IMR-90 (cell line): ENCODE measurements around the gene APOE. TPM values are rescaled to one million over a fixed set of nuclear protein-coding genes. Genes with fewer than 3 reads are reported as not detected.

Source experiments
- ATAC-seq: fragments of 200-7000 bp; cut with Tn5 transposase; 2 replicates; pipeline ENCODE4 v1.9.1; 2020; ENCODE audit warnings: low read depth, mild to moderate bottlenecking, moderate library complexity
- BruUV-seq: library from RNA; stranded (reverse); fragments of 400-500 nt; replicated peaks from 2 replicates; lab custom pipeline; 2021; lab: Mats Ljungman, UMichigan
- CTCF ChIA-PET: fragments of 300-600 bp; formaldehyde crosslinking; extraction: SDS; loops from one replicate; lab custom pipeline; 2021; ENCODE audit warnings: antibody characterized with exemption; lab: Yijun Ruan, JAX
- POLR2A ChIA-PET: fragments of 300-600 bp; sonication (Branson Sonifier 250); formaldehyde crosslinking; loops from one replicate; lab custom pipeline; 2022; ENCODE audit warnings: antibody characterized with exemption; ENCODE audit not compliant: unreplicated experiment; lab: Charles Lee
- DNase-seq: peaks from one replicate; pipeline ENCODE4 v3.0.0; 2013
- H2AFZ ChIP-seq: replicated peaks from 2 replicates; pipeline ENCODE3; 2013; ENCODE audit warnings: low read length, mild to moderate bottlenecking; ENCODE audit not compliant: poor library complexity
- H2AK5ac ChIP-seq: 2 replicates; pipeline ENCODE4 v1.6.1; 2013; ENCODE audit warnings: low read depth, low read length, inconsistent platforms
- H2AK9ac ChIP-seq: replicated peaks from 2 replicates; pipeline ENCODE3; 2013; ENCODE audit warnings: mild to moderate bottlenecking, low read depth, low read length, moderate library complexity; ENCODE audit not compliant: poor library complexity
- H2BK120ac ChIP-seq: 2 replicates; pipeline ENCODE4 v1.6.1; 2013; ENCODE audit warnings: low read depth, low read length, inconsistent platforms
- H2BK15ac ChIP-seq: 3 replicates; pipeline ENCODE4 v1.6.1; 2013; ENCODE audit warnings: low read depth, low read length, inconsistent platforms
- H2BK20ac ChIP-seq: 2 replicates; pipeline ENCODE4 v1.6.1; 2013; ENCODE audit warnings: low read depth, mild to moderate bottlenecking, inconsistent platforms, low read length, moderate library complexity
- H2BK5ac ChIP-seq: 2 replicates; pipeline ENCODE4 v1.6.1; 2013; ENCODE audit warnings: mild to moderate bottlenecking, low read depth, low read length, inconsistent platforms; ENCODE audit not compliant: poor library complexity, severe bottlenecking
- H3K14ac ChIP-seq: replicated peaks from 2 replicates; pipeline ENCODE4 v1.6.1; 2013; ENCODE audit warnings: low read depth, low read length, inconsistent platforms
- H3K18ac ChIP-seq: 2 replicates; pipeline ENCODE4 v1.6.1; 2013; ENCODE audit warnings: low read depth, low read length, control low read depth
- H3K23ac ChIP-seq: 2 replicates; pipeline ENCODE4 v1.6.1; 2013; ENCODE audit warnings: low read depth, low read length, inconsistent platforms
- H3K27ac ChIP-seq: 2 replicates; pipeline ENCODE4 v1.5.1; 2013; ENCODE audit warnings: mild to moderate bottlenecking, control low read depth, low read length; ENCODE audit not compliant: insufficient read depth
- H3K27me3 ChIP-seq: 2 replicates; pipeline ENCODE4 v1.6.1; 2013; ENCODE audit warnings: low read length; ENCODE audit not compliant: control insufficient read depth, insufficient read depth
- H3K36me3 ChIP-seq: 2 replicates; pipeline ENCODE4 v1.6.1; 2013; ENCODE audit warnings: low read length, mixed read lengths; ENCODE audit not compliant: control insufficient read depth, insufficient read depth
- H3K4ac ChIP-seq: 2 replicates; pipeline ENCODE4 v1.6.1; 2013; ENCODE audit warnings: low read depth, low read length, inconsistent platforms
- H3K4me1 ChIP-seq: 2 replicates; pipeline ENCODE4 v1.6.1; 2013; ENCODE audit warnings: low read length, mixed read lengths; ENCODE audit not compliant: control insufficient read depth, insufficient read depth
- H3K4me2 ChIP-seq: 2 replicates; pipeline ENCODE4 v1.6.1; 2013; ENCODE audit warnings: low read depth, mild to moderate bottlenecking, control low read depth, low read length, moderate library complexity
- H3K4me3 ChIP-seq: 2 replicates; pipeline ENCODE4 v1.5.1; 2013; ENCODE audit warnings: low read depth, mild to moderate bottlenecking, control low read depth, low read length, moderate library complexity; ENCODE audit not compliant: insufficient read depth
- H3K56ac ChIP-seq: 2 replicates; pipeline ENCODE4 v1.6.1; 2013; ENCODE audit warnings: low read length, inconsistent platforms; ENCODE audit not compliant: insufficient read depth; ENCODE audit errors: extremely low read depth
- H3K79me1 ChIP-seq, 2 experiments: 2 replicates each; pipeline ENCODE4 v1.6.1; 2013; ENCODE audit warnings: low read length in 2 of 2, inconsistent platforms in 1 of 2, low read depth in 1 of 2
- H3K9ac ChIP-seq: 2 replicates; pipeline ENCODE4 v1.6.1; 2013; ENCODE audit warnings: low read depth, low read length, control low read depth
- H3K9me1 ChIP-seq: 2 replicates; pipeline ENCODE4 v1.6.1; 2013; ENCODE audit warnings: low read length, inconsistent platforms; ENCODE audit not compliant: insufficient read depth
- H3K9me3 ChIP-seq: 2 replicates; pipeline ENCODE4 v1.6.1; 2013; ENCODE audit warnings: low read length; ENCODE audit not compliant: control insufficient read depth, insufficient read depth
- H4K20me1 ChIP-seq: 2 replicates; pipeline ENCODE4 v1.6.1; 2013; ENCODE audit warnings: low read length, inconsistent platforms; ENCODE audit not compliant: insufficient read depth
- H4K5ac ChIP-seq: 2 replicates; pipeline ENCODE4 v1.6.1; 2013; ENCODE audit warnings: mild to moderate bottlenecking, low read depth, low read length, control low read depth
- H4K8ac ChIP-seq, 2 experiments: 2 replicates each; pipeline ENCODE4 v1.6.1; 2013; ENCODE audit warnings: low read depth in 2 of 2, low read length in 2 of 2, control low read depth in 1 of 2, inconsistent platforms in 1 of 2
- H4K91ac ChIP-seq: 2 replicates; pipeline ENCODE4 v1.6.1; 2013; ENCODE audit warnings: low read depth, low read length, inconsistent platforms; ENCODE audit not compliant: insufficient read depth
- BHLHE40 ChIP-seq: fragments of 150-350 bp; IDR thresholded peaks from 2 replicates; pipeline ENCODE4 v1.6.1; 2016; ENCODE audit warnings: mild to moderate bottlenecking, low read depth, low read length
- CEBPB ChIP-seq: IDR thresholded peaks from 2 replicates; pipeline ENCODE4 v1.6.1; 2012; ENCODE audit warnings: low read depth, low read length, improper control_type of control experiment
- CHD1 ChIP-seq: IDR thresholded peaks from 2 replicates; pipeline ENCODE4 v1.6.1; 2012; ENCODE audit warnings: low read depth, low read length, improper control_type of control experiment
- FOS ChIP-seq: fragments of 150-350 bp; IDR thresholded peaks from 2 replicates; pipeline ENCODE4 v1.6.1; 2016; ENCODE audit warnings: low read depth, low read length
- MAFK ChIP-seq: IDR thresholded peaks from 2 replicates; pipeline ENCODE4 v1.6.1; 2012; ENCODE audit warnings: low read depth, low read length, improper control_type of control experiment
- MAZ ChIP-seq: IDR thresholded peaks from 2 replicates; pipeline ENCODE4 v1.6.1; 2012; ENCODE audit warnings: low read depth, mild to moderate bottlenecking, low read length, improper control_type of control experiment, moderate library complexity, borderline replicate concordance
- NFE2L2 ChIP-seq: fragments of 150-350 bp; IDR thresholded peaks from 2 replicates; pipeline ENCODE4 v1.6.1; 2016; ENCODE audit warnings: low read depth, mild to moderate bottlenecking, low read length
- POLR2A ChIP-seq: IDR thresholded peaks from 2 replicates; pipeline ENCODE4 v1.6.1; 2012; ENCODE audit warnings: mild to moderate bottlenecking, low read depth, low read length
- RCOR1 ChIP-seq: IDR thresholded peaks from 2 replicates; pipeline ENCODE4 v1.6.1; 2012; ENCODE audit warnings: mild to moderate bottlenecking, low read length, improper control_type of control experiment; ENCODE audit not compliant: insufficient replicate concordance
- RFX5 ChIP-seq: IDR thresholded peaks from 2 replicates; pipeline ENCODE4 v1.8.0; 2012; ENCODE audit warnings: low read depth, mild to moderate bottlenecking, low read length, moderate library complexity
- SMC3 ChIP-seq: fragments of 150-350 bp; IDR thresholded peaks from 2 replicates; pipeline ENCODE4 v1.6.1; 2016; ENCODE audit warnings: low read depth, mild to moderate bottlenecking, antibody characterized with exemption, low read length, moderate library complexity
- WGBS, 2 experiments: methylation state at CpG; one replicate each; pipeline versions ENCODE4 v1.1.5 to v1.1.7; 2013; ENCODE audit warnings: missing lambda C conversion rate in 2 of 2; ENCODE audit not compliant: insufficient read length in 1 of 2; ENCODE audit errors: extremely low coverage in 2 of 2; 5-methylcytosine and 5-hydroxymethylcytosine counted together
- dilution Hi-C: fragments of 300-500 bp; cut with HindIII; formaldehyde crosslinking; loops from one replicate; pipeline ENCODE4 v1.14.3; 2018; ENCODE audit warnings: low sequenced_read_pairs; ENCODE audit not compliant: unreplicated experiment
- in situ Hi-C: fragments of 300-500 bp; cut with MboI; formaldehyde crosslinking; loops from 3 replicates; pipeline ENCODE4 v1.14.3; 2019; ENCODE audit warnings: low sequenced_read_pairs, inconsistent platforms, mixed read lengths
- intact Hi-C: fragments of 100-400 bp; cut with micrococcal nuclease; formaldehyde crosslinking; loops from 2 replicates; pipeline ENCODE4 v1.10.0; 2022
- polyA plus RNA-seq, 3 experiments: library from polyadenylated mRNA; depleted of rRNA; stranded (reverse); fragments of >200 nt; gene quantifications; 2 replicates each; pipeline ENCODE4 v1.2.3, GENCODE V29; 2012; ENCODE audit warnings: low replicate concordance in 1 of 3
- total RNA-seq: library from RNA; depleted of rRNA; stranded (reverse); fragments of >200 nt; gene quantifications from 2 replicates; pipeline ENCODE4 v1.2.3, GENCODE V29; 2012
- TF ChIP-seq, protein P1 (sequence below): fragments of 150-350 bp; IDR thresholded peaks from 2 replicates; pipeline ENCODE4 v1.6.1; 2016; ENCODE audit warnings: low read depth, mild to moderate bottlenecking, low read length, moderate library complexity, borderline replicate concordance
- TF ChIP-seq, protein P2 (sequence below): conservative IDR thresholded peaks from 2 replicates; pipeline ENCODE4 v1.5.1; 2012; ENCODE audit warnings: mild to moderate bottlenecking, low read depth, low read length, improper control_type of control experiment

Gene APOE
- total and polyA plus RNA-seq, 2 of the 4 experiments (the other 2 are of a cell fraction), result 0.18 to 2.0 TPM

DNA sequence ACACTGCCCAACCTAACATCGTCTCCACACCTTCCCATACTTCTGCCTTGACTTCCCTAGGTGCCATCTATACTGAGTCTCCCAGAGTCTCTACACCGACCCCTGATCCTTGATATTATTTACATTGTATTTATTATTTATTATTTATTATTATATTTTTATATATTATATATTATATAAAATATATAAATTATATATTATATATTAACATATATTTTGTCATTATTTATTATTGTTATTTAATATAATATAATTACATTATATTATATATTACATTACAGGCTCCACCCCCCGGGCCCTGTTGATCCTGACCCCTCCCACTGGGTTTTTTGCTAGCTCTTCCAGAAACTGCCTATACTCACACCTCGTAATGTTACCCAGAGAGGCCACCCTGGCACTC lies 32.9 kb upstream of the APOE start:
- no peak overlapping the region for H2BK120ac ChIP-seq
- intact Hi-C loops (no loop called here), dilution Hi-C loops (no loop called here), in situ Hi-C loops (no loop called here)
- no peaks in the 10 kb centered on the region for H3K27me3 ChIP-seq
- no peak overlapping the region for H3K18ac ChIP-seq
- no peak overlapping the region for H3K14ac ChIP-seq
- no peak overlapping the region for H2AK5ac ChIP-seq
- no peak overlapping the region for H4K8ac ChIP-seq
- ATAC-seq (no peak), DNase-seq (no peak)
- H3K4me3 ChIP-seq, result no peak overlapping the region
- H2BK15ac ChIP-seq, result no peak overlapping the region
- ChIA-PET CTCF (no interaction called here), POLR2A (no interaction called here)
- BruUV-seq, result no TSS peak
- no peak overlapping the region for H2AFZ ChIP-seq
- H2AK9ac ChIP-seq, result no peak overlapping the region
- H4K20me1 ChIP-seq, result peaks cover 32% of the 10 kb centered on the region
- H3K27ac ChIP-seq, result no peak overlapping the region
- peaks cover 8% of the 10 kb centered on the region; the same call in 1 of the 2 replicates for H3K9me1 ChIP-seq
- H3K4me1 ChIP-seq, result peaks cover 2% of the 10 kb centered on the region; the same call in 1 of the 2 replicates
- no peak overlapping the region for H3K56ac ChIP-seq
- H3K9me3 ChIP-seq, result no peaks in the 10 kb centered on the region
- H3K4me2 ChIP-seq, result no peak overlapping the region
- no peak overlapping the region for H4K5ac ChIP-seq
- no peak overlapping the region for H2BK20ac ChIP-seq
- no peak overlapping the region for H2BK5ac ChIP-seq
- no peak overlapping the region for H4K91ac ChIP-seq
- H3K79me1 ChIP-seq, result peaks cover 30 to 84% of the 10 kb centered on the region in 2 experiments
- H3K36me3 ChIP-seq, result peaks cover 76% of the 10 kb centered on the region
- H3K4ac ChIP-seq, result no peak overlapping the region
- no peak overlapping the region for H3K23ac ChIP-seq
- 14% methylated on average over 1 of the region's 4 CpGs; no CpG with 5 or more reads in 1 of the 2 experiments for WGBS, 2 experiments
- no peak for TF ChIP-seq BHLHE40
- no peak for TF ChIP-seq RCOR1
- no peak for TF ChIP-seq FOS
- TF ChIP-seq, protein P1, sequence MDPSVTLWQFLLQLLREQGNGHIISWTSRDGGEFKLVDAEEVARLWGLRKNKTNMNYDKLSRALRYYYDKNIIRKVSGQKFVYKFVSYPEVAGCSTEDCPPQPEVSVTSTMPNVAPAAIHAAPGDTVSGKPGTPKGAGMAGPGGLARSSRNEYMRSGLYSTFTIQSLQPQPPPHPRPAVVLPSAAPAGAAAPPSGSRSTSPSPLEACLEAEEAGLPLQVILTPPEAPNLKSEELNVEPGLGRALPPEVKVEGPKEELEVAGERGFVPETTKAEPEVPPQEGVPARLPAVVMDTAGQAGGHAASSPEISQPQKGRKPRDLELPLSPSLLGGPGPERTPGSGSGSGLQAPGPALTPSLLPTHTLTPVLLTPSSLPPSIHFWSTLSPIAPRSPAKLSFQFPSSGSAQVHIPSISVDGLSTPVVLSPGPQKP, result no peak
- no peak for TF ChIP-seq SMC3
- TF ChIP-seq CEBPB, result no peak
- TF ChIP-seq, protein P2, sequence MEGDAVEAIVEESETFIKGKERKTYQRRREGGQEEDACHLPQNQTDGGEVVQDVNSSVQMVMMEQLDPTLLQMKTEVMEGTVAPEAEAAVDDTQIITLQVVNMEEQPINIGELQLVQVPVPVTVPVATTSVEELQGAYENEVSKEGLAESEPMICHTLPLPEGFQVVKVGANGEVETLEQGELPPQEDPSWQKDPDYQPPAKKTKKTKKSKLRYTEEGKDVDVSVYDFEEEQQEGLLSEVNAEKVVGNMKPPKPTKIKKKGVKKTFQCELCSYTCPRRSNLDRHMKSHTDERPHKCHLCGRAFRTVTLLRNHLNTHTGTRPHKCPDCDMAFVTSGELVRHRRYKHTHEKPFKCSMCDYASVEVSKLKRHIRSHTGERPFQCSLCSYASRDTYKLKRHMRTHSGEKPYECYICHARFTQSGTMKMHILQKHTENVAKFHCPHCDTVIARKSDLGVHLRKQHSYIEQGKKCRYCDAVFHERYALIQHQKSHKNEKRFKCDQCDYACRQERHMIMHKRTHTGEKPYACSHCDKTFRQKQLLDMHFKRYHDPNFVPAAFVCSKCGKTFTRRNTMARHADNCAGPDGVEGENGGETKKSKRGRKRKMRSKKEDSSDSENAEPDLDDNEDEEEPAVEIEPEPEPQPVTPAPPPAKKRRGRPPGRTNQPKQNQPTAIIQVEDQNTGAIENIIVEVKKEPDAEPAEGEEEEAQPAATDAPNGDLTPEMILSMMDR, result no peak
- TF ChIP-seq POLR2A, result no peak
- no peak for TF ChIP-seq MAFK
- TF ChIP-seq MAZ, result no peak
- TF ChIP-seq NFE2L2, result no peak
- TF ChIP-seq RFX5, result no peak
- TF ChIP-seq CHD1, result no peak
- H3K9ac ChIP-seq, result no peak overlapping the region
